Measurements from ENCODE around the gene SPDYE2B.
"Not testable (repeated sequence)": the region's sequence is repeated elsewhere in the genome, so short reads cannot be mapped to it uniquely, and the experiment has no call there.

The SPDYE2B gene

GRCh38 chr7:102671166-102671955 is 21.2 kb downstream of the SPDYE2B start, which contains the start of gene POLR2J2:
Gene POLR2J2 (minus strand): TSS chr7:102671663. CDS start chr7:102671601, 62 bp downstream.
- not testable (repeated sequence) for H3K4me1 Mint-ChIP-seq; H3K27me3 Mint-ChIP-seq (ENCODE audit: low read depth); H3K9me3 Mint-ChIP-seq; H3K36me3 Mint-ChIP-seq (ENCODE audit: low read depth)
- Mint-ChIP-seq H3K27ac (peak within 1 kb of the TSS; percentile 50 to 82 (median 78)), H3K4me3 (peak within 1 kb of the TSS; percentile 82 to 84 (median 84))
- peak in 1 of 3 experiments; percentile 10 for TF ChIP-seq CTCF (IDR thresholded peaks at IDR 0.05; ENCODE audit: unreplicated experiment in 3 of 3)

GRCh38 chr7:102671956-102672307 is 21.8 kb downstream of the SPDYE2B start:
- H3K27ac Mint-ChIP-seq, result peak overlapping the region in 1 of 3 experiments; percentile 50
- H3K27me3 Mint-ChIP-seq (ENCODE audit: low read depth); H3K4me3 Mint-ChIP-seq; H3K4me1 Mint-ChIP-seq; H3K36me3 Mint-ChIP-seq (ENCODE audit: low read depth); H3K9me3 Mint-ChIP-seq: not testable (repeated sequence)

GRCh38 chr7:102673447-102674067 is 23.4 kb downstream of the SPDYE2B start:
- H3K27me3 Mint-ChIP-seq (ENCODE audit: low read depth); H3K36me3 Mint-ChIP-seq (ENCODE audit: low read depth); H3K27ac Mint-ChIP-seq; H3K4me3 Mint-ChIP-seq; H3K4me1 Mint-ChIP-seq; H3K9me3 Mint-ChIP-seq: not testable (repeated sequence)

- H3K36me3 Mint-ChIP-seq (ENCODE audit: low read depth); H3K27ac Mint-ChIP-seq; H3K4me1 Mint-ChIP-seq; H3K27me3 Mint-ChIP-seq (ENCODE audit: low read depth); H3K4me3 Mint-ChIP-seq; H3K9me3 Mint-ChIP-seq: not testable (repeated sequence)
These were observed 25.4 kb downstream of the SPDYE2B start for GRCh38 chr7:102675545-102675944.

- not testable (repeated sequence) for H3K4me1 Mint-ChIP-seq; H3K36me3 Mint-ChIP-seq (ENCODE audit: low read depth); H3K9me3 Mint-ChIP-seq
These were observed 30.7 kb downstream of the SPDYE2B start for GRCh38 chr7:102680780-102681179.

GRCh38 chr7:102682560-102682959 is 32.4 kb downstream of the SPDYE2B start:
- H3K9me3 Mint-ChIP-seq; H3K27me3 Mint-ChIP-seq (ENCODE audit: low read depth); H3K27ac Mint-ChIP-seq; H3K4me1 Mint-ChIP-seq; H3K4me3 Mint-ChIP-seq; H3K36me3 Mint-ChIP-seq (ENCODE audit: low read depth): not testable (repeated sequence)

More at GRCh38 chr7:102680780-102681179, 30.7 kb downstream of the SPDYE2B start:
- H3K27me3 Mint-ChIP-seq (ENCODE audit: low read depth); H3K27ac Mint-ChIP-seq; H3K4me3 Mint-ChIP-seq: not testable (repeated sequence)

GRCh38 chr7:102688299-102689036 is 38.3 kb downstream of the SPDYE2B start:
- not testable (repeated sequence) for H3K36me3 Mint-ChIP-seq (ENCODE audit: low read depth); H3K4me3 Mint-ChIP-seq; H3K27ac Mint-ChIP-seq; H3K9me3 Mint-ChIP-seq; H3K4me1 Mint-ChIP-seq
- H3K27me3 Mint-ChIP-seq (ENCODE audit: low read depth), result peaks cover 20% of the 10 kb centered on the region

- H3K27ac Mint-ChIP-seq; H3K9me3 Mint-ChIP-seq; H3K4me1 Mint-ChIP-seq; H3K4me3 Mint-ChIP-seq; H3K36me3 Mint-ChIP-seq (ENCODE audit: low read depth): not testable (repeated sequence)
- H3K27me3 Mint-ChIP-seq (ENCODE audit: low read depth), result peaks cover 26% of the 10 kb centered on the region
These were observed 39.5 kb downstream of the SPDYE2B start for GRCh38 chr7:102689436-102690282.

GRCh38 chr7:102690602-102691001 is 40.5 kb downstream of the SPDYE2B start:
- H3K4me3 Mint-ChIP-seq; H3K4me1 Mint-ChIP-seq; H3K36me3 Mint-ChIP-seq (ENCODE audit: low read depth); H3K27ac Mint-ChIP-seq; H3K9me3 Mint-ChIP-seq: not testable (repeated sequence)
- H3K27me3 Mint-ChIP-seq (ENCODE audit: low read depth), result peaks cover 29% of the 10 kb centered on the region

GRCh38 chr7:102694008-102694407 is 43.9 kb downstream of the SPDYE2B start:
- not testable (repeated sequence) for H3K27ac Mint-ChIP-seq; H3K9me3 Mint-ChIP-seq; H3K4me3 Mint-ChIP-seq; H3K36me3 Mint-ChIP-seq (ENCODE audit: low read depth)
- Mint-ChIP-seq H3K27me3 (ENCODE audit: low read depth) (peaks cover 29% of the 10 kb centered on the region), H3K4me1 (peaks cover 10% of the 10 kb centered on the region)

GRCh38 chr7:102695033-102695552 is 45.0 kb downstream of the SPDYE2B start:
- H3K36me3 Mint-ChIP-seq (ENCODE audit: low read depth); H3K4me3 Mint-ChIP-seq; H3K9me3 Mint-ChIP-seq; H3K27ac Mint-ChIP-seq: not testable (repeated sequence)
- H3K27me3 Mint-ChIP-seq (ENCODE audit: low read depth), result peaks cover 33% of the 10 kb centered on the region
- peaks cover 16% of the 10 kb centered on the region for H3K4me1 Mint-ChIP-seq

- peaks cover 16% of the 10 kb centered on the region for H3K4me1 Mint-ChIP-seq
- not testable (repeated sequence) for H3K9me3 Mint-ChIP-seq; H3K27ac Mint-ChIP-seq; H3K4me3 Mint-ChIP-seq; H3K36me3 Mint-ChIP-seq (ENCODE audit: low read depth)
- H3K27me3 Mint-ChIP-seq (ENCODE audit: low read depth), result peaks cover 29% of the 10 kb centered on the region
These were observed 45.9 kb downstream of the SPDYE2B start for GRCh38 chr7:102696009-102696408.
